Non-pigmented ciliary epithelial cell (primary cell): ENCODE data around the gene RFT1.
"Not testable (repeated sequence)": the region's sequence is repeated elsewhere in the genome, so short reads cannot be mapped to it uniquely, and the experiment has no call there.

Source experiments
- DNase-seq: peaks from one replicate; pipeline ENCODE4 v3.0.0-alpha.2; 2010; ENCODE audit warnings: low read depth

The RFT1 gene

DNA sequence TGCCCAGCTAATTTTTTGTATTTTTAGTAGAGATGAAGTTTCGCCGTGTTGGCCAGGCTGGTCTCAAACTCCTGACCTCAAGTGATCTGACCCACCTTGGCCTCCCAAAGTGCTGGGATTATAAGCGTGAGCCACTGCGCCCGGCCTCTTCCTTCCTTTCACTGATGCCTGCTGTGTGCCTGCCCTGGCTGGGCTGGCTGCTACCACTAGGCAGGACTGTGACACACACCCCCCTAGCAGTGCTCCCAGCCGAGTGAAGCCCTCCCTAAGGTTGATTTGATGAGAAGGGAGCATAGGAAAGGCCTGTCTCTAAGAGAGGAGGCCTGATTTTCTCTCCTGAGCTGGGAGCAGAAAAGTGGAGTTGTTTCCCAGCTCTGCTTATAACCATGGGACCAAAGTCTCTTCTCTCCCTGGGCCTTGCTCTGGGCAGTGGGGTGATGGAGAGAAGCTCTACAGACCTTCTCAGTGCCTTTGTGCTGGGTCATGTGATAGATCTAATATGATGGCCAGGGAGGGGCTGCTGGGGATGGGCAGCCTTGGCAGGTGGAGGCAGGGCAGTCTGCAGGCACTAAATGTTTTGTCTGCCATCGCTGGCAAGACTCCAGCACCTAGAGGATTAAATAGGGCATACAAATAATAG lies 64.3 kb downstream of the RFT1 start:
- no peak for DNase-seq

DNA sequence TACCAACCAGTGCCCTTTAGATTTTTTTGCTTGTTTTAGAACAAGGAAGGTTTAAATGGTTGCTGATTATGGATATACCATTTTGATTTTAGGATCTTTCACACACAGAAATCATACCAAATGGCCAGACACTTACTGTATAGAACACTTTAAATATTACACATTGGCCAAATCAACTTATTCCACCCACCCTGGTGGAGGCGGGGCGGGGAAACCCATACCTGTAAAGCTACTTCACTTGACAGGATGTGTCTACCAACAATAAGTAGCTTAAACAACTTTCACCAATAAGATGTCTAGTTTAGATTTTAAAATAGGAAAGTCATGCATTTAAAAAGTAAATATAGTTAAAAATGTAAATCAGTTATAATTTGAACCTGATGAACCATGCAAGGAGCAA lies 67.3 kb downstream of the RFT1 start:
- DNase-seq: no peak

DNA sequence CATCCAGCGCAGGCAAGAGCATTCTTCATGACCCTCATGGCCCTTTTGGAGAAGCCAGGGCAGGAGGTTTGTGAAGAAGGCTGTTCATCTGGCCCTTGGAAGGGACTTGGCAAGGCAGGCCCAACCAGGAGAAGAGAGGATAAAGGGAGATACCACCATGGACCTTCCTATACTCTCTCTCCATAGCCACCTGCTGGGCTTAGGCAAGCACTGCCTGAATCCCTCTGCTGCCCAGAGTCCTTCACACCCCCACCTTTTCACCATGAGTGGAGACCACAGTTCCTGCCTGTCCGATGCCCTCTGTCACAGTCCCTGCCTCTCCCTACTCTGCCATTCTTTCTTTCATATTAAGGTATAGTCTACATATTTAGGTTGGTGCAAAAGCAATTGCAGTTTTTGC lies 73.8 kb downstream of the RFT1 start:
- DNase-seq: no peak

DNA sequence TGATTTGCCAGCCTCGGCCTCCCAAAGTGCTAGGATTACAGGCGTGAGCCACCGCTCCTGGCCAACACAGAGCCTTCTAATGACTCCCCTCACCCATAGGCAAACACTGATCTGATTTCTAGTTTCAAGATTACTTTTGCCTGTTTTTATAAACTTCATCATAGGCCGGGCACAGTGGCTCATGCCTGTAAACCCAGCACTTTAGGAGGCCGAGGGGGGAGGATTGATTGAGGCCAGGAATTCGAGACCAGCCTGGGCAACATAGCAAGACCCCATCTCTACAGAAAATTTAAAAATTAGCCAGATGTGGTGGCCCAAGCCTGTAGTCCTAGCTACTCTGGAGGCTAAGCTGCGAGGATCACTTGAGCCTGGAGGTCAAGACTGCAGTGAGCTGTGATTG lies 76.0 kb downstream of the RFT1 start:
- DNase-seq: not testable (repeated sequence)

DNA sequence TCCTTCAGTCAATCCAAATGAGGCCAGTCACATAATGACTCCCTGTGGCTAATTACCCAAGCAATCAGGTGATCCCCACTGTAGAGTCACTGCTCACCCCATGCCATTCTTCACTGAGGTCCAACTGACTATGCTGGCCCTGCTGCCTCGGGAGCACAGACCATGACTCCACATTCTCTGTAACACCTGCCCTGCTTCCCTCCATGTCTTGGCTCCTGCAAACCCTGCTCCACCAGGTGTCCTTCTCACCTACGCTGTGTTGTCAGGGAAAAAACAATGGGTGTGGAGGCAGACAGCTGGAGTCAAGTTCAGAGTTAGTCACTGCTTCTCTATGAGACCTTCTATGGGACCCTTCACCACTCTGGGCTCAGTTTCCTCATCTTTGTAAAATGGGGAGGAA lies 78.3 kb downstream of the RFT1 start:
- no peak for DNase-seq

DNA sequence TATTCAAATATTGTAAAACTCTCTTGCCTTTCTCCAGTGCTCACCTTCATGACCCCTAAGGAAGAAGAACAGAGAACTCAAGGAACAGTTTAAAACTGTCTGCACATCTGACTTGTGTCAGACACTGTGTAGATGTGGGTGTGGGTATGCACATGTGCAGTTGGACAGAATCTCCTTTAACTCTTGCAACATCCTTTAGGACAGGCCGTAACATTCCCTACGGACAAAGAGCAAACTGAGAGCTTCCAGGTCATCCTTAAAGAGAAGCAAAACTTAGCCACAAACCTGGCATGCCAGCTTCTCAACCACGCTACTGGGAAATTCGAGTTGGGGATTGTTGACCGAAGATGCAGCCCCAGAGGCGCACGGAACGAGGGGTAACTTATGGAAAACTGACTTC lies 80.2 kb downstream of the RFT1 start:
- no peak for DNase-seq

DNA sequence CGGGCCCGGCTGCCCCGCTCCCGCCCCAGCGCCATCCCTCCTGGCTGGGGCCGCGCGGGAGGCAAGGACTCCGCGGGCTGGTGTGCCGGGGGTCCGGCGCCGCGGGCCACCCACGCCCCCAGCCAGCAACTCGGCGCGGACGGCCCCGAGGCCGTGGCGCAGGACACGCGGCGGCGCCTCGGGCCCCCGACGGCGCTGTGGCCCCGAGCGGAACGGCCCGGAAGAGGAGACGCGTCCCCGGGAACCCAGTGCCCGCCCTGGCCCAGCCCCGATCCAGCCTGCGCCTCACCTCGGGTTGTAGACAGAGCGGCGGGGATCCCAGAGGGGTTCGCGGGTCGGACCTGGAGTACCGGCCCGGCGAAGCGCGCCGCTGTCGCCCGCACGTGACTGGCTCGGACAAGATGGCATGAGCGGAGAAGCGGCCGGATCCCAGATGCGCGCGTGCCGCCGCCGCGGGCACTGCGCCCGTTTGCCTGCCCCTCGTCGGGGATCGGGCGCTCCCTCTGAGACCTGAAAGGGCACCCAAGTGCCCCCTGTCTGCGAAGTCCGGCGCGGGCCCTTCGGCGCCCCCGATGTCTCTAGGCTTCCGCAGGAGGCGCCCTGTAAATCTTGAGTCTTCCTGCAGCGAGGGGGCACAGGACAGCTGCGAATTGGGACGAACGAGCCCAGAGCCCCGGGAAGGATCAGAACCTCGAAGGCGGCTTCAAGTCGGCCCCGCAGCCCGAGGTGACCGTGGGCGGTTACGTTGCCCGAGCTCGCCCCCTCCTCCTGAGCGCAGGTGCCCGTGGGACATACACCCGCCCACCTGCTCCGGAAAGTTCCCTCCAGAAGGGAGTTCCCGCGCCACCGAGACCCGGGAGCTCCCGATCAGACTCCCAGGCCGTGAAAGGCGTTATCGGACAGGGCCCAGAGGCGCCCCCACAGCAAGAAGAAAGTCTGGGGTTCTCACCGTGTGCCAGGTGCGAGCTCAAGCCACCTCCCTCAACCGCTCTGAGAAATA lies 83.8 kb downstream of the RFT1 start:
- no peak for DNase-seq

DNA sequence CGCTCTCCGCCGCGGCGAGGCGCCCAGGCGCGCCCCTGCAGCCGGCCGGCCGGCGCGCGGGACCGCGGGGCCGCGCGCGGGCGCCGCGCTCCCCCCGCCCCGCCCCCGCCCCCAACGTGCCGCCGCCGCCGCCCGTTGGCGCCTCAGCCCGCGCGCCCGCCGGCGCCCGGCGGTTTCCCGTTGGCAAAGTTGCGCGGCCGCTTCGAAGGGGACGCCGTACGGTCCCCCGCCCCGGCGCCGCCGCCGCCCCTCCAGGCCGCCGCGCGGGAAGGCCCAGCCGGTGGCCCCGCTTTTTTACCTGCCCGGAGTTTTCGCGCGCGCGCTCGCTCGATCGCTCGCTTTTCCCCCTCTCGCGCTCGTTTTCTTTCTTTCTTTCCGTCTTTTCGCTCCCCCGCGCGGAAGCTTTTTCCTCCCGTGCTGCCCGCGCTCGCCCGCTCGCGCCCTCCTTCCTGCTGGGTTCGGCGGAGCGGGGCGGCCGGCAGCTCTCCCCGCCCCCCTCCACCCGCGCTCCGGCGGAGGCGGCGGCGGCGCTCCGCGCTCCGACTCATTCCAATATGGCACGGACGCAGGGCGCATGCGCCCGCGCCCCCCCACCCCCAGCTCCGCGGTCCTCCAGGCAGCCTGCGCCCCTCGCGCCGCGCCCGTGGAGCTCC lies 84.6 kb downstream of the RFT1 start, which contains the start of gene SFMBT1:
TSS of gene SFMBT1 (minus strand) at position 556 of the 653 bp plus-strand sequence. CDS start 76,945 bp downstream, outside the sequence.
- DNase-seq: no peak

DNA sequence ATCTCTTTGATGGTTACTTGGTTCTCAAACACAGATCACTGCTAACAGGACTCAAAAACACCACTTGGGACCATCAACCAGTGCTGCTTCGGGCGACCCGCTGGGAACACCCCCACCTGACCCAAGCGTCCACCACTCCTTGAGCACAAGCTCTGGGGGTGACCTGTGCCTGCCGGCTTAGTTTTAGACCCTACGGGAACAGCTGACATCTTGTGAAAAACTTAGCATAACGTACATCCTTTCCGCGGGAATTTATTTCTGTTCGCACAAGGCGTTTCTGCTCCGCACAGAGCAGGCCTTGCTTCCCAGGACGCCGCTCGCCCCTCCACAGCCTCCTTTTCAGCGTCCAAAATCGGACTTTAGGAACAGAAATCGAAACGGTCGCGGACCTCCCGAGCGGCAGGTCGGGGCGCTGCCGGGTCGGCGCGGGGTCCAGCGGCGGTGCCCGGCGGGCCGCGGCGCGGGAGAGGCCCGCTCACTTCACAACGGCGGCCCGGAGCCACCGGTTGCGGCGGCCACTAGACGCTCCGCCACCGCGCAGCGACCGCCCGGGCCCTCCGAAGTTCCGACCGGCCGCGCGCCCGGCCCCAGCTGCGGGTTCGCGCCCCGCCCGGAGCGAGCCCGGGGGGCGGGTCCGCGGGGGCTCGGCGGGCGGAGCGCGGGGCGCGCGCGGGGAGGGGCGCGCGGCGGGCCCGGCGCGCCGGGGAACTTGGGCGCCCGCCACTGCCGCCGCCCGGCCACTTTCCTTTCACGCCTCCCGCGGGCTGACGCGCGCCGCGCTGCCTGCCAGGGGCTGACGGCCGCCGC lies 85.3 kb downstream of the RFT1 start:
- DNase-seq: no peak

DNA sequence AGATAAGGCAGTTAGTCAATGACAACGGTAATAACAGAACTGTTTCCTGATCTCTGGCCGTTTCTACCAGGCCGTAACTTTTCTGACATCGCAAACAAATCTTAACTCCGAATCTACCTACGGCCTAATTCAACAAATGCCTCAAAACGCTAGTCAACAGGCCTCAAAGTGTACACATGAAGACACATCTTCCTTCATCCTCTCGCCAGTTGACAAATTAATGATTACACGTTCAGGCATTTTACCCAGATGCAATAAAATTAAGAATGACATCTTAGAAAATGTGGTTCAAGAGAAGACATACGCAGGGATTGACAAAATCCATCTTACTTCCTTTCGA lies 85.9 kb downstream of the RFT1 start:
- no peak for DNase-seq

DNA sequence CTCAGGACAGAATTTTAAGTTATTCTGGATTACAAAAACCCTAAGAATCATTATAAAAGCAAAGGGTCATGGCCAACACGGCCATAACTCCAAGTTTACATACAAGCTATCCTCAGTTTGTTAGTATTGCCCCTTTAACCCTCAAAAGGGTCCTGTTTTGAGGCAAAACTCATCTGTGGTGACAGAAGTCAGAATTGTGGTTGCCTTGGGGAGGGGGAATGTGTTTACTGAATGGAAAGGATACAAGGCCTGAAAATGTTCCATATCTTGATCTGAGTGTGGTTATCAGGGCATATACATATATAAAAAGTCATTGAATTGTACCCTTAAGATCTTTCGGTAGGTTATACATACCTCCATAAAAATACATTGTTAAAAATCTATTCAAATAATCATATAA lies 86.5 kb downstream of the RFT1 start:
- DNase-seq: no peak

DNA sequence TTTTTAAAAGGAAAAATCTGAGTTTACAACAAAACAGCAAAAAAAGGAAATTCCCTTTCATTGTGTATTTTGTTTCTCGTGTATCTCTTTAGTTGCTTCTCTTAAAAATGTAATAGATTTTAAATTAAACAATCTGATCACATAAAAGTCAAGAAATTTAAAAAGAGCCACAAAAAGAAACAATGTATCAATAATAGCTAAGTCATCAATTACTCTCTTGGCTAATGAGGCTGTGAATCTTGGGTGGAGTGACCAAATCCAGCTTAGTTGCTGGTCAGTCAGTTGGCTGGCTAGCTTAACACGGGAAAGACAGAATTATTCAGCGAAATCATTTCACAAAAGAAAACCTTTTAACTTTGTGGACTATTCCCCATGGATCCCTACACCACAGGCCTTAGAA lies 87.6 kb downstream of the RFT1 start:
- no peak for DNase-seq

DNA sequence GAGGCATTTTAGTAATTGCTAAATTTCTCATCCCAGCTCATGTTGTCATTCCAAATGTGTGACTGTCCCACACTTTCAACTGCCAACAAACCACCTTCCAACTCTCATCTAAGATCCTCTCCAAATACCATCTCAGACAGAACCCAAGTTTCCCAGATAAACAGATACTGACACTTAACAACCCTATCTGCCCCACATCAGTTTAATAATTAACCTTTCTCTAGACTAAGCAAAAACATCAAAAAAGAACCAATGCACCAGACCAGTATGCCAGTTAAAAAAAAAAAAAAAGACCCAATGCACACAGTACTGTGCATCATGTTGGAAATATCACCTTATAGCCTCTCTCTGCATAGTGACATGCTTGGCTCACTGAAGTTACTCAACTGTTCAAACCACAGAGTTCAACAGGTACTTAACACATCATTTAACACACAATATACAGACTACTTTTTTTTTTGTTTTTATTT lies 89.8 kb downstream of the RFT1 start:
- no peak for DNase-seq

DNA sequence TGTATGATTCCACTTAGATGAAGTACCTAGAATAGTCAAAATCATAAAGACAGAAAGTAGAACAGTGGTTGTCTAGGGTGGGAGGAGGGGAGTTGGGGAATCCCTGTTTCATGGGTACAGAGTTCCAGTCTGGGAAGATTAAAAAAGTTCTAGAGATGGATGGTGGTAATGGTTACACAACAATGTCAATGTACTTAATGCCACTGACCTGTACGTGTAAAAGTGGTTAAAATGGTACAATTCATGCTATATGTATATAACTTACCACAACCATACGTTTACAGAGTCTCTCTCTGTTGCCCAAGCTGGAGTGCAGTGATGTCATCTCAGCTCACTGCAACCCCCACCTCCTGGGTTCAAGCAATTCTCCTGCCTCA lies 90.9 kb downstream of the RFT1 start:
- no peak for DNase-seq

DNA sequence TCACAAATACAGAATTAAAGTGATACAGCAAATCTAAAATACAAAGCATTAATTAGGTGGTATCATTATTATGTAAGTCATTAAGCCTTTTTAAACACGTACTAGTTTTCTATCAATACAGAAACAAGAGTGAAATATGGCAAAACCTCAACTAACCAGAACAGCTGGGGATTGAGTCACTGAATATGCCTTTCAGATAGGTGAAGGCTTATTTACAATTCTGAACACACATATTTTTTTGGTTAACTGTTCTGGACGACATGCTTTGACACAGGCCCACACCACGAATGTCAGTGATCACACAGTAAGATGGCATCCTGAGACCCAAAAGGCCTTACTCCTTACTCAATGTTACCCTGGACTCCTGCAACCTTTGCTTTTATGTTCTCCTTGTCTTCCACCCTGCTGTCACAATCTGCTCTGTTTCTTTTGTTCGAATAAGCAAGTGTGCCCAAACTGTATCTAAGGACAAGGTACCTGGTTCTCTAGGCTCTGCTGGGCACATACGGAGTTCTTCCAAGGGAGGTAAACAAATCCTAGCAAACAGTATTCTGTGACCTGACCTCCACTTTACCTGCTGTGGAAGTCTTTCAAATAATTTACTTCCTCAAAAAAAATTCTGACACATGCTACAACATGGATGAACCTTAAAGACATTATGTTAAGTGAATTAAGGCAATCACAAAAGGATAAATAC lies 91.4 kb downstream of the RFT1 start:
- no peak for DNase-seq
